GM12891 (cell line): ENCODE measurements around the gene MRPL55.

ENCODE experiments used
- DNase-seq: peaks from one replicate; pipeline ENCODE4 v3.0.0; 2011; ENCODE audit warnings: low spot score; ENCODE audit not compliant: insufficient read length
- FAIRE-seq: peaks from 2 replicates; lab custom pipeline; 2011; peaks lifted over from hg19 to GRCh38; lab: Jason Lieb, UNC
- PAX5 ChIP-seq: IDR thresholded peaks from 2 replicates; pipeline ENCODE4 v1.6.1; 2011; ENCODE audit warnings: low read length, moderate library complexity, mild to moderate bottlenecking; ENCODE audit not compliant: insufficient read depth, severe bottlenecking
- POLR2A ChIP-seq: IDR thresholded peaks from 2 replicates; pipeline ENCODE4 v1.6.1; 2011; ENCODE audit warnings: low read depth, low read length, control low read depth
- POLR2AphosphoS5 ChIP-seq: IDR thresholded peaks from 2 replicates; pipeline ENCODE4 v1.6.1; 2011; ENCODE audit warnings: low read depth, low read length, control low read depth
- POU2F2 ChIP-seq: IDR thresholded peaks from 2 replicates; pipeline ENCODE4 v1.6.1; 2011; ENCODE audit warnings: low read depth, mild to moderate bottlenecking, control low read depth, low read length, moderate library complexity
- SPI1 ChIP-seq: IDR thresholded peaks from 2 replicates; pipeline ENCODE4 v1.6.1; 2011; ENCODE audit warnings: low read depth, low read length, control low read depth
- TAF1 ChIP-seq: IDR thresholded peaks from 2 replicates; pipeline ENCODE4 v1.6.1; 2011; ENCODE audit warnings: low read depth, low read length, control low read depth

MRPL55 gene

GRCh38 chr1:228147768-228148167, 38.7 kb upstream of the MRPL55 start:
- no peak for TF ChIP-seq POLR2A
- no peak for TF ChIP-seq POLR2AphosphoS5
- TF ChIP-seq TAF1: no peak
- TF ChIP-seq PAX5: no peak
- TF ChIP-seq POU2F2: no peak
- no peak for TF ChIP-seq SPI1
- FAIRE-seq (no peak), DNase-seq (no peak)

- TF ChIP-seq POLR2A (no peak), PAX5 (no peak), POU2F2 (no peak), SPI1 (no peak), POLR2AphosphoS5 (no peak), TAF1 (no peak)
- FAIRE-seq: no peak
Measured at GRCh38 chr1:228147151-228147693, 38.1 kb upstream of the MRPL55 start.

GRCh38 chr1:228146417-228147150, 37.5 kb upstream of the MRPL55 start:
- no peak for FAIRE-seq
- TF ChIP-seq POLR2A (no peak), PAX5 (no peak), POLR2AphosphoS5 (no peak), POU2F2 (no peak), TAF1 (no peak), SPI1 (no peak)

More at GRCh38 chr1:228147151-228147693, 38.1 kb upstream of the MRPL55 start:
- no peak for DNase-seq

GRCh38 chr1:228145463-228146416, 36.6 kb upstream of the MRPL55 start:
- FAIRE-seq: no peak
- TF ChIP-seq SPI1 (no peak), POU2F2 (no peak)
- no peak for DNase-seq

More at GRCh38 chr1:228146417-228147150, 37.5 kb upstream of the MRPL55 start:
- no peak for DNase-seq

- FAIRE-seq: no peak
- DNase-seq: no peak
- TF ChIP-seq POU2F2 (no peak), TAF1 (no peak), POLR2A (no peak), SPI1 (no peak), PAX5 (no peak)
Measured at GRCh38 chr1:228144993-228145343, 35.9 kb upstream of the MRPL55 start.

GRCh38 chr1:228144193-228144992, 35.3 kb upstream of the MRPL55 start:
- no peak for TF ChIP-seq TAF1
- TF ChIP-seq POLR2A: no peak
- no peak for TF ChIP-seq POU2F2
- FAIRE-seq: no peak
- DNase-seq: no peak

- TF ChIP-seq PAX5: no peak
- no peak for TF ChIP-seq SPI1
- no peak for TF ChIP-seq POU2F2
- TF ChIP-seq POLR2A: no peak
- no peak for TF ChIP-seq TAF1
- no peak for TF ChIP-seq POLR2AphosphoS5
- no peak for DNase-seq
- FAIRE-seq: no peak
Measured at GRCh38 chr1:228143480-228144192, 34.5 kb upstream of the MRPL55 start.

- DNase-seq (no peak), FAIRE-seq (no peak)
- TF ChIP-seq POU2F2: no peak
- TF ChIP-seq POLR2AphosphoS5: no peak
- no peak for TF ChIP-seq SPI1
Measured at GRCh38 chr1:228142701-228143136, 33.6 kb upstream of the MRPL55 start.

- FAIRE-seq: no peak
- DNase-seq: no peak
- TF ChIP-seq SPI1 (no peak), POU2F2 (no peak), POLR2AphosphoS5 (no peak), POLR2A (no peak), TAF1 (no peak), PAX5 (no peak)
Measured at GRCh38 chr1:228142155-228142691, 33.1 kb upstream of the MRPL55 start.
